Naive thymus-derived CD4-positive, alpha-beta T cell (primary cell): ENCODE measurements around the gene REM1. TPM values are rescaled to one million over a fixed set of nuclear protein-coding genes. Genes with fewer than 3 reads are reported as not detected.
"Not testable (repeated sequence)": the region's sequence is repeated elsewhere in the genome, so short reads cannot be mapped to it uniquely, and the experiment has no call there.

ENCODE experiments used
- ATAC-seq: fragments of 150-1000 bp; cut with Tn5 transposase; 2 replicates; pipeline ENCODE4 v1.10.0; 2021; ENCODE audit warnings: mild to moderate bottlenecking, moderate library complexity
- CTCF ChIA-PET: fragments of 350-600 bp; sonication (Branson Sonifier 250); formaldehyde crosslinking; loops from one replicate; lab custom pipeline; 2021; ENCODE audit warnings: antibody characterized with exemption; lab: Charles Lee
- POLR2A ChIA-PET: fragments of 350-600 bp; sonication (Branson Sonifier 250); formaldehyde crosslinking; loops from one replicate; lab custom pipeline; 2021; ENCODE audit warnings: antibody characterized with exemption, inconsistent platforms; lab: Charles Lee
- DNase-seq, 9 donors: peaks; one replicate each; pipeline versions ENCODE4 v3.0.0 to v3.0.0-alpha.2; 2020 to 2022; ENCODE audit warnings: mixed read lengths in 1 of 9
- H3K27ac ChIP-seq: one replicate; pipeline ENCODE4 v1.7.0; 2013; ENCODE audit warnings: mild to moderate bottlenecking, low read depth, low read length, moderate library complexity
- H3K27me3 ChIP-seq, 2 donors: one replicate each; pipeline ENCODE4 v1.7.0; 2013; ENCODE audit warnings: low read length in 2 of 2, mild to moderate bottlenecking in 2 of 2, moderate library complexity in 2 of 2; ENCODE audit not compliant: control insufficient read depth in 2 of 2, insufficient read depth in 2 of 2
- H3K36me3 ChIP-seq, 3 experiments: 1 replicate in 2 of 3; 2 replicates in 1 of 3; pipeline ENCODE4 v1.7.0; 2013; ENCODE audit warnings: low read length in 3 of 3, mild to moderate bottlenecking in 3 of 3, moderate library complexity in 1 of 3; ENCODE audit not compliant: insufficient read depth in 3 of 3, control insufficient read depth in 2 of 3
- H3K4me1 ChIP-seq, 2 donors: one replicate each; pipeline ENCODE4 v1.7.0; 2013; ENCODE audit warnings: low read length in 2 of 2, mild to moderate bottlenecking in 2 of 2, moderate library complexity in 1 of 2; ENCODE audit not compliant: control insufficient read depth in 2 of 2, insufficient read depth in 2 of 2
- H3K4me3 ChIP-seq: 2 replicates; pipeline ENCODE4 v1.7.0; 2013; ENCODE audit warnings: mild to moderate bottlenecking, low read length
- H3K9me3 ChIP-seq, 3 experiments: 1 replicate in 2 of 3; 2 replicates in 1 of 3; pipeline ENCODE4 v1.7.0; 2013; ENCODE audit warnings: low read length in 3 of 3; ENCODE audit not compliant: control insufficient read depth in 2 of 3
- H3K27ac Mint-ChIP-seq, 9 donors: one replicate each; pipeline ENCODE4 v1.8.0; 2020 to 2022; ENCODE audit warnings: mixed read lengths in 9 of 9, mild to moderate bottlenecking in 8 of 9, moderate library complexity in 5 of 9, inconsistent platforms in 2 of 9
- H3K27me3 Mint-ChIP-seq, 5 donors: one replicate each; pipeline ENCODE4 v1.8.0; 2021 to 2022; ENCODE audit warnings: mixed read lengths in 5 of 5, mild to moderate bottlenecking in 1 of 5
- H3K36me3 Mint-ChIP-seq, 5 donors: one replicate each; pipeline ENCODE4 v1.8.0; 2020 to 2022; ENCODE audit warnings: mixed read lengths in 5 of 5, mild to moderate bottlenecking in 3 of 5, inconsistent platforms in 1 of 5
- H3K4me1 Mint-ChIP-seq, 7 donors: one replicate each; pipeline ENCODE4 v1.8.0; 2020 to 2022; ENCODE audit warnings: mixed read lengths in 7 of 7, mild to moderate bottlenecking in 3 of 7, inconsistent platforms in 1 of 7
- H3K4me3 Mint-ChIP-seq, 10 donors: one replicate each; pipeline ENCODE4 v1.8.0; 2020 to 2022; ENCODE audit warnings: mild to moderate bottlenecking in 10 of 10, mixed read lengths in 10 of 10, moderate library complexity in 6 of 10, inconsistent platforms in 2 of 10
- H3K9me3 Mint-ChIP-seq, 11 donors: one replicate each; pipeline ENCODE4 v1.8.0; 2020 to 2022; ENCODE audit warnings: mixed read lengths in 11 of 11, mild to moderate bottlenecking in 4 of 11, inconsistent platforms in 1 of 11, moderate library complexity in 1 of 11
- intact Hi-C, 2 donors: fragments of 100-400 bp; cut with micrococcal nuclease; formaldehyde crosslinking; loops; one replicate each; pipeline ENCODE4 v1.15.1; 2023
- polyA plus RNA-seq, 2 donors: library from polyadenylated mRNA; unstranded; fragments of 300-500 nt; fragmentation: Illumina TruSeq; gene quantifications; one replicate each; pipeline ENCODE4 v1.2.3, GENCODE V29; 2021
- total RNA-seq, 6 experiments: library from RNA in 5 of 6; stranded (reverse) in 5 of 6; gene quantifications; 1 replicate in 5 of 6; 2 replicates in 1 of 6; pipeline ENCODE4 v1.2.3 and lab custom pipeline; 2021 to 2026

REM1 gene
- total and polyA plus RNA-seq, 7 experiments from 2014 or later: not detected

DNA sequence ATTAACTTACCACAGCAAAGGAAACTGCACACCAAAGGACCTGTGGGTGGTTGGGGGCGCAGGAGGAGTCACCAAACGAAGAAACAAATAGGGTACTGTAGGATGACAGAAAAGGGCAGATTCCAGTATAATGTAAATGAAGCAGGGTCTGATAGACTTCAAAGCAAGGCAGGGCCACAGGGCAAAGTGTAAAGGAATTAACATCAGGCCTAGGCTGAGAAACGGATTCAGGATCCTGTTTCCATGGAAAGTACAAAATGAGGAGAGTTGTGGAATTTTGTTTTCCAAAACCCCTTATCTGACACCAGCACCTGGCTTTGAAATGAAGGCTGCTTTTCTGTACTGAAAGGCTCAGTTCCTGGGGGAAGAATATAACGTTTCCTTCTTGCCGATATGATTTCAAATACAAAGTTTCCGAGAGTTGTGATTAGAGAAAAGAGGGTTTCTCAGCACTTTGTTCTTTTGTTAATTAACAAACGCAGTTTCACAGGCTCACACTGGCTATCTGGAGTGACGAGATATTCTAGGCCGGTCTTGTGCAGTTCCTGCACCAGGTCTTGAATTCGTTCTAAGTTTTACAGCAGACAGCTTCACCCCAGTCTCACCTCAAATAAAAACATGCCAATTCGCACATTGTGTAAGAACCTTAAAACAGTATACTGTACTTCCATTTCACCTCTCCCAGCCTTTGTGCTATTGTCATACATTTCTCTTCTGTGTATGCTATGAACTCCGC, 28.8 kb upstream of the REM1 start:
- H3K27ac Mint-ChIP-seq: no peak overlapping the region
- H3K9me3 ChIP-seq: no peaks in the 10 kb centered on the region
- no peak for DNase-seq
- H3K4me1 ChIP-seq: no peaks in the 10 kb centered on the region
- H3K27me3 Mint-ChIP-seq: peaks cover 0 to 19% (median 16%) of the 10 kb centered on the region in 5 donors
- no peak overlapping the region for H3K27ac ChIP-seq
- H3K36me3 ChIP-seq: no peaks in the 10 kb centered on the region
- H3K27me3 ChIP-seq: no peaks in the 10 kb centered on the region
- intact Hi-C loops: no loop called here
- ChIA-PET POLR2A (no interaction called here), CTCF (no interaction called here)
- H3K9me3 Mint-ChIP-seq: no peaks in the 10 kb centered on the region
- no peak for ATAC-seq
- no peak overlapping the region for H3K4me3 ChIP-seq
- H3K4me3 Mint-ChIP-seq: no peak overlapping the region
- H3K36me3 Mint-ChIP-seq: no peaks in the 10 kb centered on the region
- no peaks in the 10 kb centered on the region for H3K4me1 Mint-ChIP-seq

DNA sequence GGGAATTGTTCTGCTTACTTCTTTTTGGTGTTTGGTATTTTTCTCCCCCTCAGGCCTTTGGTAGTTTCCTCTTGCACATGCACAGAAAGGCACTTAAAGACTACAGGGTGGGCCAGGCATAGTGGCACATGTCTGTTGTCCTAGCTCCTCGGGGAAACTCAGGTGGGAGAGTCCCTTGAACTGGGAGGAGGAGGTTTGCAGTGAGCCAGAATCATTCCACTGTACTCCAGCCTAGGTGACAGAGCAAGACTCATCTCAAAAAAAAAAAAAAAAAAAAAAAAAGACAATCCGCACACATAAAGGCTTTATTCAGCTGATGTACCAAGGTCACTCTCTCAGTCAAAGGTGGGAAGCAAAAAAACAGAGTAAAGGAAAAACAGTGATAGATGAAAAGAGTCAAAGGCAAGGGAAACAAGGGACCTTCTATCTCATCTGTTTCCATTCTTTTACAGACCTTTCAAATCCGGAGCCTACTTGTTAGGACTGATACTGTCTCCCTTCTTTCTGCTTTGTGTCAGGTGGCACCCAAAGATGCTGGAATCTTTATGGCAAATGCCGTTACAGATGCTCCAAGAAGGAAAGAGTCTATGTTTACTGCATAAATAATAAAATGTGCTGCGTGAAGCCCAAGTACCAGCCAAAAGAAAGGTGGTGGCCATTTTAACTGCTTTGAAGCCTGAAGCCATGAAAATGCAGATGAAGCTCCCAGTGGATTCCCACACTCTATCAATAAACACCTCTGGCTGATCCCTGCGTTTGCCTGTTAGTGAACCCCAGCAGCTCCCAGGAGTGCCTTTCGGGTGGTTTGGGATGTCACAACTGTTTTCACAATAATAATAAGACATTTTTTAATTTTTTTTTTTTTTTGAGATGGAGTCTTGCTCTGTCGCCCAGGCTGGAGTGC, 25.3 kb upstream of the REM1 start:
- no peaks in the 10 kb centered on the region for H3K4me1 Mint-ChIP-seq
- no peak overlapping the region for H3K27ac ChIP-seq
- H3K4me3 Mint-ChIP-seq: no peak overlapping the region
- no peak overlapping the region for H3K4me3 ChIP-seq
- peaks cover 0 to 32% (median 19%) of the 10 kb centered on the region in 5 donors for H3K27me3 Mint-ChIP-seq
- intact Hi-C loops: no loop called here
- H3K27ac Mint-ChIP-seq: no peak overlapping the region
- H3K4me1 ChIP-seq: no peaks in the 10 kb centered on the region
- no peaks in the 10 kb centered on the region for H3K27me3 ChIP-seq
- CTCF ChIA-PET: interaction anchor here (0.5 to 1.1 kb wide), 2 partner anchors 9 to 52 kb away, joined by 3 read pairs; no protein-coding TSS in a partner anchor
- POLR2A ChIA-PET: no interaction called here
- no peaks in the 10 kb centered on the region for H3K36me3 ChIP-seq
- H3K36me3 Mint-ChIP-seq: no peaks in the 10 kb centered on the region
- no peak for ATAC-seq
- no peaks in the 10 kb centered on the region for H3K9me3 Mint-ChIP-seq
- no peak for DNase-seq
- no peaks in the 10 kb centered on the region for H3K9me3 ChIP-seq

DNA sequence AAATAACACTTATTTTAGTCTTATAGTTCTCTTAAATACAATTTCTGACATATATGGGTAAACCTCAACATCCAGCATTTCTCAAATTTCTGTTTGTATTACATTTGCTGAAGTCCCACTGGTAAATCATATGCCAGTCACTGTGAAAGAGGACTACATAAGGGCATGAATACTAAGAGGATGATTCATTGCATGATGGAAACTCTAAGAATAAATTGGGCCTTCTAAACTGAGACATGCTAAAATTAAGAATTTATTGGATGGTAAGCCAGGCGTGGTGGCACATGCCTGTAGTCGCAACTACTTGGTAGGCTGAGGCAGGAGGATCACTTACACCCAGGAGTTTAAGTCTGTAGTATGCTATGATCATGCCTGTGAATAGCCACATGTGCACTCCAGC, 22.5 kb upstream of the REM1 start:
- H3K27me3 Mint-ChIP-seq: peaks cover 0 to 37% (median 22%) of the 10 kb centered on the region in 5 donors
- intact Hi-C loops: no loop called here

DNA sequence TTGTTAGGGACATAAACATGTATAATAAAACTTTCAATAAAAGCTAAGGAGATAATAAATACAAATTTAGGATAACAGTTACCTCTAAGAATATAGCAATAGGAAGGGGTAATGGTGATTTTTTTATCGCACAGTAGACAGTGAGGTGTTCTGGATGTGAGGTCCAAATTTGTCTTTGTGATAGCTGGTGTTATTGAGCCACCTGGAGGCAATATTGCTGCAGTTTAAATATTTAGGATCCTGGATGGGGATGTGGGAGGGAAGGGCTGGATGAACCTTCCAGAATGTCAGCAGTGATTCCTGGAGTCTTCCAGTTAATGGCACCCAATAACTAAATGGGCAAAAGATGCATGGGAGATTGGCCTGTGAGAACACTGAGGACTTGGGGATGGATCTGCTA, 20.7 kb upstream of the REM1 start:
- H3K27ac ChIP-seq: no peak overlapping the region
- ATAC-seq: no peak
- Mint-ChIP-seq H3K4me1 (no peaks in the 10 kb centered on the region), H3K9me3 (no peaks in the 10 kb centered on the region), H3K27ac (no peak overlapping the region), H3K27me3 (peaks cover 5 to 40% (median 22%) of the 10 kb centered on the region in 5 donors), H3K4me3 (no peak overlapping the region), H3K36me3 (no peaks in the 10 kb centered on the region)
- H3K36me3 ChIP-seq: no peaks in the 10 kb centered on the region
- H3K4me1 ChIP-seq: no peaks in the 10 kb centered on the region
- intact Hi-C loops: no loop called here
- no peaks in the 10 kb centered on the region for H3K9me3 ChIP-seq
- ChIA-PET POLR2A (no interaction called here), CTCF (no interaction called here)
- H3K4me3 ChIP-seq: no peak overlapping the region
- DNase-seq: no peak
- no peaks in the 10 kb centered on the region for H3K27me3 ChIP-seq

More for the DNA sequence above, 22.5 kb upstream of the REM1 start:
- no peak for ATAC-seq
- Histone ChIP-seq H3K9me3 (no peaks in the 10 kb centered on the region), H3K4me3 (no peak overlapping the region), H3K27me3 (no peaks in the 10 kb centered on the region), H3K4me1 (no peaks in the 10 kb centered on the region), H3K36me3 (no peaks in the 10 kb centered on the region), H3K27ac (no peak overlapping the region)
- no peaks in the 10 kb centered on the region for H3K36me3 Mint-ChIP-seq
- ChIA-PET POLR2A (no interaction called here), CTCF (no interaction called here)
- no peaks in the 10 kb centered on the region for H3K9me3 Mint-ChIP-seq
- no peak for DNase-seq
- H3K4me1 Mint-ChIP-seq: no peaks in the 10 kb centered on the region
- no peak overlapping the region for H3K4me3 Mint-ChIP-seq
- H3K27ac Mint-ChIP-seq: no peak overlapping the region

DNA sequence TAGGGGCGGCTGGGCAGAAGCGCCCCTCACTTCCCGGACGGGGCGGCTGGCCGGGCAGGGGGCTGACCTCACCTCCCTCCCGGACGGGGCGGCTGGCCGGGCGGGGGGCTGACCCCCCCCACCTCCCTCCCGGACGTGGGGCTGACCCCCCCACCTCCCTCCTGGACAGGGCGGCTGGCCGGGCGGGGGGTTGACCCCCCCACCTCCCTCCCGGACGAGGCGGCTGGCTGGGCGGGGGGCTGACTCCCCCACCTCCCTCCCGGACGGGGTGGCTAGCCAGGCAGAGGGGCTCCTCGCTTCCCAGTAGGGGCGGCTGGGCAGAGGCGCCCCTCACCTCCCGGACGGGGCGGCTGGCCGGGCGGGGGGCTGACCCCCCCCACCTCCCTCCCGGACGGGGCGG, 4.1 kb upstream of the REM1 start:
- peaks cover 0 to 13% (median 3%) of the 10 kb centered on the region in 7 donors for H3K4me1 Mint-ChIP-seq
- H3K27ac Mint-ChIP-seq, POLR2A ChIA-PET, H3K4me1 ChIP-seq, H3K9me3 ChIP-seq, H3K27me3 ChIP-seq, H3K4me3 ChIP-seq, ATAC-seq, intact Hi-C loops, CTCF ChIA-PET, H3K36me3 ChIP-seq, DNase-seq, H3K27ac ChIP-seq, H3K4me3 Mint-ChIP-seq, H3K36me3 Mint-ChIP-seq: not testable (repeated sequence)
- peaks cover 0 to 10% (median 4%) of the 10 kb centered on the region in 11 donors for H3K9me3 Mint-ChIP-seq
- peaks cover 25 to 30% (median 26%) of the 10 kb centered on the region in 5 donors for H3K27me3 Mint-ChIP-seq

DNA sequence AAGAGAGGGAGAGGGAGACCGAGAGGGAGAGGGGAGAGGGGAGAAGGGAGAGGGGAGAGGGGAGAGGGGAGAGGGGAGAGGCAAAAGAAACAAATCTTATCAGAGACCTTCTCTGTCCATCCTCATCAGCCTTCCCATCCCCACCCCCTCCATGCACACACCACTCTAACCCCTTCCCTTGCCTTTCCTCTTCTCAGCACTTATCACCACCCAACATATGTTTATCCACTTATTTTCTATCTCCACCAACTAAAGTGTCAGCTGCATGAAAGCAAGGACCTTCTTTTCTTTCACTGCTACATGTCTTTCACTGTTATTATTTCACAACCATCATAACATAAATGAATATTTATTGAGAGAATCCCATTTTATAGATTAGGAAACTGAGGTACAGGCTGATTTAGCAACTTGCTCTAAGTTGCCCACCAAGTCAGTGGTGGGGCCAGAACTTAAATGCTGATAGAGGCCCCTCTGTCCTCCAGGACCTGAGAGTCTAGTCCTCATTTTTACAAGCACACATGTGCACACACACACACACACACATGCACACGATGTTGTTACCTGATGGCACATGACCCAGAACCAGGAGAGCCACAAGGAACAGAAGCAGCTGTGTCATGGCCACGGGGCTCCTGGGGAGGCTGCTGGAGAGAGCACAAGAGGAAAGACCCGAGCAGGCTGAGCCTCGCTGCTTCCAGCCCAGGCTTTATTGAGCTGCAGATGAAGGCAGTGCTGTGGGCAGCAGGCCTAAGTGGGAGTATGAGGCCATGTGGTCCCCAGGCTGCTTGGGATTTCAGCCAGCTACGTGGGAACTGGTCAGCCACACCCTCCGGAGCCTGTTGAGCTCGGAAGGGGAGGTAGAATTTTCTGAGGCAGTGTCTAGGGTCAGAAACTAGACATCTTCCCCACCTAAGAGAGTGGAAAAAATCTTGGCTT, 2.4 kb upstream of the REM1 start:
- H3K9me3 Mint-ChIP-seq: peaks cover 0 to 11% (median 4%) of the 10 kb centered on the region in 11 donors
- ATAC-seq: no peak
- no peaks in the 10 kb centered on the region for H3K4me1 ChIP-seq
- H3K4me3 ChIP-seq: no peak overlapping the region
- H3K9me3 ChIP-seq: no peaks in the 10 kb centered on the region
- H3K4me1 Mint-ChIP-seq: peaks cover 0 to 13% (median 3%) of the 10 kb centered on the region in 7 donors
- POLR2A ChIA-PET: no interaction called here
- intact Hi-C loops: no loop called here
- peaks cover 0 to 5% of the 10 kb centered on the region in 2 donors for H3K27me3 ChIP-seq
- H3K27ac Mint-ChIP-seq: no peak overlapping the region
- H3K27me3 Mint-ChIP-seq: peaks cover 35 to 43% (median 41%) of the 10 kb centered on the region in 5 donors
- peaks cover 0 to 6% (median 4%) of the 10 kb centered on the region in 5 donors for H3K36me3 Mint-ChIP-seq
- no peak overlapping the region for H3K4me3 Mint-ChIP-seq
- CTCF ChIA-PET: no interaction called here
- no peak for DNase-seq
- no peaks in the 10 kb centered on the region for H3K36me3 ChIP-seq
- H3K27ac ChIP-seq: no peak overlapping the region
